ENCODE measurements around the gene EEA1. TPM values are rescaled to one million over a fixed set of nuclear protein-coding genes. Genes with fewer than 3 reads are reported as not detected.

Gene EEA1
- total RNA-seq, 1 donor from 2014 or later = 58.7 TPM

Other genes with a start within 250 kb of the EEA1 start
- gene PLEKHG7, start 226.3 kb downstream of the EEA1 start, total RNA-seq = not detected